Skeletal muscle cell (primary cell): ENCODE results near the gene DISC1.
"Not testable (repeated sequence)": the region's sequence is repeated elsewhere in the genome, so short reads cannot be mapped to it uniquely, and the experiment has no call there.

Experiments
- DNase-seq: peaks from one replicate; pipeline ENCODE4 v3.0.0-alpha.2; 2010; ENCODE audit warnings: low read depth
- H3K4me3 ChIP-seq: 2 replicates; pipeline ENCODE4 v1.5.1; 2011; ENCODE audit warnings: low read depth, mild to moderate bottlenecking, control low read depth, low read length, moderate library complexity

The DISC1 gene

GRCh38 chr1:231665726-231666125 lies 39.1 kb downstream of the DISC1 start:
- no peak for DNase-seq
- H3K4me3 ChIP-seq = no peak overlapping the region

GRCh38 chr1:231666220-231666936 lies 39.8 kb downstream of the DISC1 start:
- H3K4me3 ChIP-seq = no peak overlapping the region
- no peak for DNase-seq

GRCh38 chr1:231666937-231667608 lies 40.5 kb downstream of the DISC1 start:
- no peak for DNase-seq
- no peak overlapping the region for H3K4me3 ChIP-seq

GRCh38 chr1:231667896-231668506 lies 41.4 kb downstream of the DISC1 start:
- DNase-seq = no peak
- H3K4me3 ChIP-seq = no peak overlapping the region

GRCh38 chr1:231668826-231669225 lies 42.2 kb downstream of the DISC1 start:
- H3K4me3 ChIP-seq = no peak overlapping the region
- DNase-seq = no peak

GRCh38 chr1:231669864-231670621 lies 43.5 kb downstream of the DISC1 start:
- not testable (repeated sequence) for DNase-seq, H3K4me3 ChIP-seq

GRCh38 chr1:231670755-231671154 lies 44.2 kb downstream of the DISC1 start:
- no peak for DNase-seq
- H3K4me3 ChIP-seq = no peak overlapping the region

- DNase-seq = no peak
- no peak overlapping the region for H3K4me3 ChIP-seq
These were observed 48.0 kb downstream of the DISC1 start for GRCh38 chr1:231674575-231674974.

GRCh38 chr1:231676487-231676886 lies 49.9 kb downstream of the DISC1 start:
- no peak for DNase-seq
- no peak overlapping the region for H3K4me3 ChIP-seq

GRCh38 chr1:231677442-231677841 lies 50.9 kb downstream of the DISC1 start:
- H3K4me3 ChIP-seq = no peak overlapping the region
- no peak for DNase-seq

GRCh38 chr1:231678011-231678432 lies 51.4 kb downstream of the DISC1 start:
- no peak overlapping the region for H3K4me3 ChIP-seq
- DNase-seq = no peak

GRCh38 chr1:231679109-231679508 lies 52.5 kb downstream of the DISC1 start:
- no peak overlapping the region for H3K4me3 ChIP-seq
- DNase-seq = no peak

GRCh38 chr1:231681006-231681405 lies 54.4 kb downstream of the DISC1 start:
- H3K4me3 ChIP-seq = no peak overlapping the region
- DNase-seq = no peak

GRCh38 chr1:231682779-231683178 lies 56.2 kb downstream of the DISC1 start:
- DNase-seq = no peak
- no peak overlapping the region for H3K4me3 ChIP-seq

- no peak overlapping the region for H3K4me3 ChIP-seq
- DNase-seq = no peak
These were observed 57.0 kb downstream of the DISC1 start for GRCh38 chr1:231683439-231684165.

- DNase-seq = no peak
- no peak overlapping the region for H3K4me3 ChIP-seq
These were observed 58.0 kb downstream of the DISC1 start for GRCh38 chr1:231684356-231685244.

GRCh38 chr1:231686384-231686783 lies 59.8 kb downstream of the DISC1 start:
- DNase-seq = no peak
- no peak overlapping the region for H3K4me3 ChIP-seq

- H3K4me3 ChIP-seq = no peak overlapping the region
- DNase-seq = no peak
These were observed 62.4 kb downstream of the DISC1 start for GRCh38 chr1:231688989-231689388.
